IPS DF 4.7 (cell line): ENCODE data around the gene TRIM50.
"Not testable (repeated sequence)": the region's sequence is repeated elsewhere in the genome, so short reads cannot be mapped to it uniquely, and the experiment has no call there.

Experiments
- DNase-seq: peaks from one replicate; pipeline ENCODE4 v3.0.0-alpha.2; 2013; ENCODE audit warnings: low spot score; ENCODE audit errors: extremely low read depth

The TRIM50 gene

GRCh38 chr7:73350306-73351068, 22.6 kb upstream of the TRIM50 start:
- no peak for DNase-seq

DNA sequence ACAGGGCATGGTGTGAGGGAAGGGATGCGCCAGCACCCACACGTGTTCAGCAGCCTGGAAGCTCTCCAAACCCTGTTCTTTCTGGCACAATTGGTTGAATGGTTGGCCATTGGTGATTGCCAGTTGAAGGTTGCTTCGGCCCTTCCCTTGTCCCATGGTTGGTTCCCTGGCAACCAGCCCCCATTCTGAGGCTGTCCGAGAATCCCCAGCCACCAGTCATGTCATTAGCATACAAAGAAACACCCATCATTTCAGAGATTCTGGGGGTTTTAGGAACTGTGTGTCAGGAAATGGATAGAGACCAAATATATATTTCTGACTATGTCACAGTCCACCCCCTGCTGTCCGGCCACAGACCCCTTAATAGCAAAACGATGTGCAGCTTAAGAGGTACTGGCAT, 21.9 kb upstream of the TRIM50 start:
- no peak for DNase-seq

DNA sequence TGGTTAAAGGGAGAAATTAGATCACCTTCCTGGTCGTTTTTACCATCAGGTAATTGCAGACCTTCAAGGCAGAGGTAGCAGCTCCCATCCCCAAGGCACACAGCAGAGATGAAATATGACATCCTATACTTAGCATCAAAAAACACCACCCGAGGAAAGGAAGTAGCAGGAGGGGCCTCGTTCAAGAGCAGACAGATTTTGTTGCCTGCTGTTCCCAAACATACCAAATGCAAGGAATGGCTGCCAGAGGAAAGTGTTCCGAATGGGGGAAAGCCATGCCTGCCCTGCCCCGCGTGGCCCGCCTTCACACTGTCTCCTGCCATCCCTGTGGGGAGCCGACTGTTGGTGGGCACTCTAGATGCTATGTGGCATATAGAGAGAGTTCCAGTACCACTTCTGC, 18.1 kb upstream of the TRIM50 start:
- DNase-seq, result no peak

DNA sequence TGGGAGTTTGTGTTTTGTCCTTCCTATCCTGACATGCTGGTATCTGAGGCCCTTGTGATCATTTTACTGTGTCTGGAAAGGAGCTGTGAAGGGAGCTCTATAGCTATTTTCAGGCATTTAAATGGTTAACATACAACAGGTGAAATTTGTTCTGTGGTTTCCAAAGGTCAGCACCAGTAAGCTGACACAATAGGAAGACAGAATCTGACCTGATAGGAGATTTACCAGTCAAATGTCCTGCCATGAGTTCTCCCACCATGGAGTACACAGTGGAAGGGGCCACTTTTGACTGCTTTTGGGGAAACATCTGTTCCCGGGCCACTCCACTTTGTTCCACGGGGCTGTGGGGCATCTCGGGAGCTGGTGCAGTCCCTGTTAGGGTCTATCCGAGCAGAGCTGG, 17.7 kb upstream of the TRIM50 start:
- no peak for DNase-seq

GRCh38 chr7:73343671-73344380, 15.9 kb upstream of the TRIM50 start:
- DNase-seq, result no peak

GRCh38 chr7:73342645-73343044, 14.8 kb upstream of the TRIM50 start:
- DNase-seq, result no peak

- no peak for DNase-seq
Measured at GRCh38 chr7:73341877-73342276, 14.0 kb upstream of the TRIM50 start.

DNA sequence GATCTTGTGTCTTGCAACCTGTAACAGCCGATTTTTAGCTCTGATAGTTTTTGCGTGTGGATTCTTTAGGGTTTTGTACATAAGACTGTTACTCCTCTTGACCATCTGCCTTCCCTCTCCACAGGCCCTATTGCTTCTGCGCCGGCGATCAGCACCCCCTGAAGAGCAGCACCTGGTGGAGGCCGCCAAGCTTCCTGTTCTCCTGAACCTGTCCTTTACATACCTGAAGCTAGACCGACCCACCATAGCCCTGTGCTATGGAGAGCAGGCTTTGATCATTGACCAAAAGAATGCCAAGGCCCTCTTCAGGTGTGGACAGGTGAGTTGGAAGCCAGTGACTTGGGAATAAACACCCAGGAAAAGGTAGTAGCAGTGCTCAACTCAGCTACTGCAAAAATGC, 12.6 kb upstream of the TRIM50 start:
- no peak for DNase-seq

DNA sequence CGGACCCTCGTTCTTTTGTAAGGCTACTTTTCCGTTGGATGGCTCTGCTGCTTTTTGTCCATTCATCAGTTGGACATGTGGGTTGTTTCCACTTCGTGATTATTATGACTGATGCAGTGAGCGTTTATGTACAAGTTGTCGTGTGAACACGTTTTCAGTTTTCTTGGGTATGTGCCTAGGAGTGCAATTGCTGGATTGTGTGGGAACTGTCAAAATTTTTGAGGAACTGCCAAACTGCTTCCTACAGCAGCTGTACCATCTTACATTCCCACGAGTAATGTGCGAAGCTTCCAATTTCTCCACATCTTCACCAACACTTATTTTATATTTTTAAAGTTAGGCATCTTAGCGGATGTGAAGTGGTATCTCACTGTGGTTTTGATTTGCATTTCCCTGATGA, 10.4 kb upstream of the TRIM50 start:
- no peak for DNase-seq

- DNase-seq, result no peak
Measured at GRCh38 chr7:73332447-73332846, 4.6 kb upstream of the TRIM50 start.

DNA sequence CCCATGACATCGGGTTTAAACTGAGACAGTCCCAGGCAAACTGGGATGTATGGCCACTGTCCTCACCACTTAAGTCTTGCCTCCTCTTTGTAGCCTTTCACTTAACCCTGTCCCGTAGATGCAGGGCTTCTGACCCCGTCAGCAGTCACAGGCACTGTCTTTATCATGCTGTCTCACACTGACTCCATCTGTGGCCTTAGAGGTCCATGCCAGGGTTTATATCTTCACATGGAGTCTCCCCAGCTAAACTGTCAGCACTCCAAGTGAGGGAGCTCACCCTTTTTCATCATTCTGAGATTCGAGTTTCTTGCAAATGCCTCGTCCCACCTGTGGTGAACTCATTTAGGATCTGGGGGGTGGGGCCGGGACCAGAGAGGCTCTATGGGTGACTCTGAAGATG, 2.9 kb upstream of the TRIM50 start:
- no peak for DNase-seq

DNA sequence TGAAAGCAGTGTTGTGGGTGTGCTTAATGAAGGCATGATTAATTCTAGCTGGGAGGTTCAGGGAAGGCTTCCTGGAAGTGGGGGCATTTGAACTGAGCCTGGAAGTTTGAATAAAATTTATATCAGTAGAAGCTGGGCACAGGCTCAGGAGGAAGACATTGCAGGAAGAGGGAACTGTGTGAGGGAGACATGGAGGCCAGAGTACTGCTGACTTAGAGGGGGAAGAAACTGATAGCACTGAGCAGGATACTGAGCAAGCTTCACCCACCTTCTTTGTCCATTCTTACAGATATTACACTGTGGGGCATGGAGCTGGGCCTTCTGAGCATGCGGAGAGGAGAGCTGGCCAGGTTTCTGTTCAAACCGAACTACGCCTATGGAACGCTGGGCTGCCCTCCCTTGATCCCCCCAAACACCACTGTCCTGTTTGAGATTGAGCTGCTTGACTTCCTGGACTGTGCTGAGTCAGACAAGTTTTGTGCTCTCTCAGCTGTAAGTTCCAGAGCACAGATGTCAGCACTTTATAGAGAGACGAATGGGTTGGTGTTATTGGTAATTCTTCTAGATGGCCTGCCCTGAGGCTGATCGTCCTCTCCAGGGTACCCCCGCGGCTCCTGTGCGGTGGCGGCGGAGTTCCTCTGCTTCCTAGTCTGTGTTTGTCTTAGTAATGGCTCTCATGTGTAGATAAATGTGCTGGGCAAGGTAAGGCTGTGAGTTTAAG, 2.1 kb upstream of the TRIM50 start:
- no peak for DNase-seq

DNA sequence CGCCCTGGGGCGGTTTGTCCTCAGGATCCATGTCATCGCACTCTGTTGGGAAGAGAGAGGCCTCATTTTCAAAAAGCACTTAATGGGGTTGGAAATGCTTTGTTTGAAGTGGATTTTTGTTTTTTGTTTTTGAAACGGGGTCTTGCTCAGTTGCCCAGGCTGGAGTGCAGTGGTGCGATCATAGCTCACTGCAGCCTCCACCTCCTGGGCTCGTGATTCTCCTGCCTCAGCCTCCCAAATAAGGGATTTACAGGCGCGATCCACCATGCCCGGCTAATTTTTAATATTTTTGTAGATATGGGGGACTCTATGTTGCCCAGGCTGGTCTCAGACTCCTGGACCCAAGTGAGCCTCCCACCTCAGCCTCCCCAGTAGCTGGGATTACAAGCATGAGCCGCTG, 814 bp upstream of the TRIM50 start:
- DNase-seq, result no peak

DNA sequence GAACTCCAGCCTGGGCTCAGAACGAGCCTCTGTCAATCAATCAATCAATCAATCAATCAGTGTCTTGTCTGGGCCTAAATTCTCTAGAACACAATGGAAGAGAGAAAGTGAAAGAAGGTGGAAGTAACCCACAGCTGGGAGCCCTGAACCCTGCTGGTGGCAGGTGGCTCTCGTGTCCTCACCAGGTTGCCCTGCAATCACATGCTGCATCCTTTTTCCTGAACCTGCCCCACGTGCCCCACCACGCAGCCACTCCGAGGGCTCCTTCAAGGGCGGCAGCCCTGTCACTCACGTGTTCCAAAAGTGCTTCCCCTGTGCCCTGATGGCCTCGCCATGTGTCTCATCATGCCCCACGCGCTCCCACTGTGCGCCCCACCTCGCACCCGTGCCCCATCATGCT, 433 bp downstream of the TRIM50 start:
- not testable (repeated sequence) for DNase-seq

- DNase-seq, result not testable (repeated sequence)
Measured at GRCh38 chr7:73325424-73325823, 2.5 kb downstream of the TRIM50 start.

DNA sequence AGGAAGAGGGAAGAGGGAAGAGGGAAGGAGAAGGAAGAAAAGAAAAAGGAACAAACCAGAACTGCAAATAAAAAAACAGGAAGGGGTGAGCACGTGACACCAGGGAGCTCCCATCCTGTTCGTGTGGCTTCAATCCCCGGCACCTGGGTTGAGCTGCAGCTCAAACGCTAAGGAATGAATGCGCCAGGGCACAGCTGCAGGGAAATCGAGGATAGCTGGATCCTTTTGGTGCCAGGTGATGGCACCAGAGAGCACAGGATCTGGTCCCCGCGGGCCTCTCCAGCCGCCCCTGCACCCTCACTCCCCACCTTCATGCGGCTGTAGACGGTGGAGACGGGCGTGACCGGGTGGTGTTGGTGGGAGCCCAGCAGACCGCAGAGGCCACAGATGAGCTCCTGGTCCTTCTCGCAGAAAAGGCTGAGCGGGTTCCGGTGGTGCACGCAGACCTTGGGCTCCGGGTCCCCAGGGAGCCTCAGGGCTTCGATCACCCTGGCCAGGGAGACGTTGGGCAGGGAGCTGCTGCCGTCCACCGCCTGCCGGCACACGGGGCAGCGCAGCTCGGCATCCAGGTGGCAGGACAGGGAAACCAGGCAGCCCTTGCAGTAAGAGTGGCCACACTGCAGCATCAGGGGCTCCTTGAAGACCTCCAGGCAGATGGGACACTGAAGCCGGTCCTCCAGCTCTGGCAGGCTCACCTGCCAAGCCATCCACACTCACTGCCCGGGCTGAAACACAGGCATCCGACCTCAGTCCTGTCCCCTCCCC, 3.6 kb downstream of the TRIM50 start:
- peak; percentile 85 for DNase-seq

GRCh38 chr7:73323434-73324080, 4.3 kb downstream of the TRIM50 start:
- DNase-seq, result not testable (repeated sequence)

- DNase-seq, result not testable (repeated sequence)
Measured at GRCh38 chr7:73320009-73320408, 7.9 kb downstream of the TRIM50 start.

GRCh38 chr7:73319541-73319940, 8.3 kb downstream of the TRIM50 start:
- DNase-seq, result not testable (repeated sequence)

GRCh38 chr7:73318656-73319204, 9.2 kb downstream of the TRIM50 start:
- DNase-seq, result not testable (repeated sequence)

DNA sequence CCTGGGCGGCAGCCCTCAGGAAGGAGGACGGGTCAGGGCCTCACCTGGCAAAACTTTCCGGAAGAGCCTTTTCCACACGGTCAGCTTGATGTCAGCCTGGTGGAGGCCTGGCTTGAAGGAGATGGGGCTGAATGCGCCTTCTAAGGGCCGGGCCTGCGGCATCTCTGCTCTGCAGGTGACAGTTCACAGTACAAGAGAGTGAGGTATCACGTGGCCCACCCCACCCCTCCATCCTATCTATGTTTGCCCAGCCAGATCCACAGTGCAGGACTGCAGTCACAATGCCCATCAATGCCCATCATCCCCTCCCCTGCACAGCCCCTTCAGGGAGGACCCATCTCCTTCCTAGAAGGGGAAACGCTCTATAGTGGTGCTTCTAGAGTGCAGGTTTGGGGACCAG, 11.4 kb downstream of the TRIM50 start:
- no peak for DNase-seq
